HG03558 (cell line): ENCODE results near the gene CRACDL.

Experiments
- ATAC-seq: cut with Tn5 transposase; IDR thresholded peaks from one replicate; pipeline ENCODE4 v1.9.1; 2021; ENCODE audit warnings: moderate number of reproducible peaks; ENCODE audit not compliant: unreplicated experiment; ENCODE audit errors: extremely low read depth

The CRACDL gene

DNA sequence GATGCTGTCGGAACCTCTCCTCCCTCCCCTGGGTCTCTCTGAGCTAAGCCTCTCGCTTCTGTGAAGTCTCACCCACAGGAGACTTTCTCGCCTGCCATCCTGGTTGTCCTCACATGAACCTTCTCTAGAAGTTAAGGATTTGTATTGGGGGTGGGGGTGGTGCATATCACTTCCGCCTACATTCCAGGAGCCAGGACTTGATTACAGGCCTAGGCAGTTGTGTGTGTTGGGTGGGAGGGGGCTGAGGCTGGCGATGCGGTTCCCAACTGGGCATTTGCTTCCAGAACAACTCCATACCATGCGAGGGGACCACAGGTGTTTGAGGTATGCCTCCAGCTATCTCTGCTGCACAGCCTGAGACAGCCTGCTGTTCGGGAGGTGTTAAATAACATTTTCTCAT lies 148.3 kb downstream of the CRACDL start:
- ATAC-seq, result no peak

DNA sequence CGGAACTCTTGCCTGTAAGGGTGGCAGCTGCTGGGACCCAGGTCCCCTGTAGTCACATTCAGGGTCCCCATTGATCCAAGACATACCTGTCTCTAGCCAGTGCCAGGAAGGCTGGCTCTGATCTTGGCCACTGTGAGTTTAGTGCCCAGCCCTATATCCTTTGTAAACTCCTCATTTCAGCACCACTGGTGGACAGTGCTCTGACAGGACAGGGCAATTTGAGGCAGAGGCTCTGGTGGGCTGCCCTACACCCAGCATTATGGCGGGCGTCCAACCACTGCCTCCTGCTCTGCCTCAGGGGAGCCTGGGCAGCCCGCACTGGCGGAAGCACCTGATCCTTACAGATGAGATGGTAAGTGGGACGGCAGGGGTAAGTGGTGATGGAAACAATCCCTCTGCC lies 149.8 kb downstream of the CRACDL start:
- no peak for ATAC-seq

DNA sequence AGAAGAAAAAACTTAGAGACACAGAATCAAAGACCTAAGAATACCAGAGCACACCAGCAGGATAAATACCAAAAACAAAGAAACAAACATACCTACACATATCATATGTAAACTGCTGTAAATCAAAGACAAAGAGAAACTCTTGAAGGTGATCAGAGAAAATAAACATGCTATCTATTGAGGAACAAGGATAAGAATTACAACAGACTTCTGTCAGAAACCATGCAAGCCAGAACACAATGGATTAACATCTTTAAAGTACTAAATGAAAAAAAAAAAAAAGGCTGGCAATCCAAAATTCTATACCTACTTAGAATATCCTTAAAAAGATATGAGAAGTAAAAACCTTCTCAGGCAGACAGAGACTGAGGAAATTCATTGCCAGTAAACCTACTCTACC lies 153.5 kb downstream of the CRACDL start:
- ATAC-seq, result no peak

DNA sequence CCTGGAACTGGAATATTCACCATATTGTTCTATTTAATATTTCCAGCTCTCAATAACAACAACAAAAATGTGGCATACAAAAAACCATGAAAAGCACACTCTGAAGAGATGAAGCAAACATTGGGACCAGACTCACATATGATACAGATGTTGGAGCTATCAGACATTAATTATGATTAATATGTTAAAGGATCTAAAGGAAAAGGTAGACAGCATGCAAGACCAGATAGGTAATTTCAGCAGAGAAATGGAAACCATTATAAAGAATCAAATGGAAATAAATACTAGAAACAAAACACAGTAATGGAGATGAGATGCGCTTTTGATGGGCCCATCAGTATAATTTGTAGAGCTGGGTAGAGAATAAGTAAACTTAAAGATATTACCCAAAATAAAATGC lies 154.2 kb downstream of the CRACDL start:
- ATAC-seq, result no peak

DNA sequence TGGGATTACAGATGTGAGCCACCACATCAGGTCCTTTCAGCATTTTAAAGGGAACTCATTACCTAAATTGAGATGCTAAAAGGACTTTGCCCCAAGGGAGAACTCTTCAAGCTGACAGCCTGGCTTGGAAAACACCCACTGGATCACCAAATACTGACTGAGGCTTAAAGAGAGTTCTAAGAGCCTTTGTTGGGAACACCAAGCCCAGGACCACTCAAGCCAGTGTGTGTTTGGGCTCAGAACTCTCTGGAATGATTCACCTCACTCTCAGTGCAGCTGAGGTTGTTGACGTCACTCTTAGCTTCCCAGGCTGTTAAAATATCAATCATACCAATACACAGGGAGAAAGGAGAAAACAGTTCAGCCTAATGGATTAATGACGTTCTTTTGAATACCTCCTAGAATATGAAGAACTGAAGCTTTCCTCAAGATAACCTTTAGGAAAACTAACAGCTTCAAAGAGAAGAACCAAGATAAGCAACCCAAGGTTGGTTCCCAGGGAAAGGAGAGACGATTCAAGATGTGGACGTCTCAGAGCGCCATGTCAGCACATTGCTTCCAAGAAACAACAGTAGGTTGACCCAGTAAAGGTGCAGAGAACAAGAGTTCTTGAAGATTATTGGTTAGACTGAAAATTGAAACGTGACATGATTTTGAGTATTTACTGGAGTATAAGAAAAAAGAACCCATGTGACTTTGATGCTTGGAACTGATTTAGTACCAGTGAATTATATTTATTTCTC lies 157.1 kb downstream of the CRACDL start:
- ATAC-seq, result no peak

DNA sequence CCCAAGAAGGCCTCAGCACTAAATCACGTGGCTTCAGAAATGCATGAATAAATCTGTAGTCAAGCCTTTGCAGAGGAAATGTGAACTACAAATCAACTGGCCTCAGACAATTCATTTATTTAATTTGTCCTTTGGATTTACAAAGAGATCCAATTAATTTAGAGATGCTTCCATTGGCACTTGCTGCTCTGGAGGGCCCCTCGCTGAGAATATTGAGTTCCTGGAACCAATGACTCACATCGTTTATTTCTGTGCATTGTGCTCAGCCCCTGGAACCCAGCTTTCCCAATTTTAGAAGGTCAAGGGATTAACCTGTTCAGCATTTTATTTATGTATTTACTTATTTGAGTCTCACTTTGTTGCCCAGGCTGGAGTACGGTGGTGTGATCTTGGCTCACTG lies 157.9 kb downstream of the CRACDL start:
- ATAC-seq, result no peak

DNA sequence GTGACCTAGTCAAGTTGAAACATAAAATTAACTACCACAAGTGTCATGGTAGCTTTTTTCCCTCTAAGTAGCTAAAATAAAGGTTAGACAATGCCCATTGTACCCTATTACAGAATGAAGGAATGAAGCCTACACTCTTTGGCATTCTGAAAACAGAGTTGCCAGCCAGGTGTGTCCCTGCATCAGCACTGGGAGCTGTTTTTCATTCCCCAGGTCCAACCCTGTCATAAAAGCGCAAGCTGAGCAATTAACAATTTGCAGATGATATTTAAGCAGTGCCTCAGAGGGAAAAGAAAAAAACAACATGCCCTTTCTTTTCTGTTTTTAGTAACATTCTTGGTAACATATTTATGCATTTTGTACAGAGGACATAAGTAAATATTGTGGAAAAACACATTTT lies 158.3 kb downstream of the CRACDL start:
- ATAC-seq, result no peak

DNA sequence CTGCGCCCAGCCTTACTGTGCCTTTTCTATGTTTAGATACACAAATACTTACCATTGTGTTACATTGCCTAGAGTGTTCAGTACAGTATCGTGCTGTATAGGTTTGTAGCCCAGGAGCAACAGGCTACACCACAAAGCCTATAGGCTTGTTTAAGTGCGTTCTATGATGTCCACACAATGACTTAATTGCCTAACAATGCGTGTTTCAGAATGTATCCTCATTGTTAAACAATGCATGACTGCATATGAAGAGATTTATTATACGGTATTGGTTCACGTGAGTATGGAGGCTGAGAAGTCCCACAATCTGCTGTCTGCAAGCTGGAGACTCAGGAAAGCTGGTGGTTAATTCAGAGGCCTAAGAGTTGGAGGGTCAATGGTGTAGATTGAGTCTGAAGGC lies 158.9 kb downstream of the CRACDL start:
- no peak for ATAC-seq

DNA sequence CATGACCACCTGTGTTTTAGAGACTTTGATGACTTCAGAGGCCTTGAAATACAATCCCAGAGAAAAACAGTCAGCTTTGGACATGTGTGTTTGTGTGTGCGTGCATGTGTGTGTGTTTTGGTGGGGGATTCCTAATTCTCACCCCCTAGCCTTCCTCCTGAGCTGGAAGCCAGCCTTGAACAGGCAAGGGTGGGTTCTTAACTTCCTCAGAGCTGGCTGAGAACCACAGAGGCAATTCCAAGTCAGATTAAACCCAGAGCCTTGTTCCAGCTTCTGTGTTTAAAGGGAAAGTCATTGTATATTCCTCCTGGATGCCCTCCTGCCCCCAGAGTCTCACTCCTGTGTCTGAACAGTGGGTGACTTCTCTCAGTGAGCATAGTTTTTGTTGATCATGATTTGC lies 159.9 kb downstream of the CRACDL start:
- no peak for ATAC-seq

DNA sequence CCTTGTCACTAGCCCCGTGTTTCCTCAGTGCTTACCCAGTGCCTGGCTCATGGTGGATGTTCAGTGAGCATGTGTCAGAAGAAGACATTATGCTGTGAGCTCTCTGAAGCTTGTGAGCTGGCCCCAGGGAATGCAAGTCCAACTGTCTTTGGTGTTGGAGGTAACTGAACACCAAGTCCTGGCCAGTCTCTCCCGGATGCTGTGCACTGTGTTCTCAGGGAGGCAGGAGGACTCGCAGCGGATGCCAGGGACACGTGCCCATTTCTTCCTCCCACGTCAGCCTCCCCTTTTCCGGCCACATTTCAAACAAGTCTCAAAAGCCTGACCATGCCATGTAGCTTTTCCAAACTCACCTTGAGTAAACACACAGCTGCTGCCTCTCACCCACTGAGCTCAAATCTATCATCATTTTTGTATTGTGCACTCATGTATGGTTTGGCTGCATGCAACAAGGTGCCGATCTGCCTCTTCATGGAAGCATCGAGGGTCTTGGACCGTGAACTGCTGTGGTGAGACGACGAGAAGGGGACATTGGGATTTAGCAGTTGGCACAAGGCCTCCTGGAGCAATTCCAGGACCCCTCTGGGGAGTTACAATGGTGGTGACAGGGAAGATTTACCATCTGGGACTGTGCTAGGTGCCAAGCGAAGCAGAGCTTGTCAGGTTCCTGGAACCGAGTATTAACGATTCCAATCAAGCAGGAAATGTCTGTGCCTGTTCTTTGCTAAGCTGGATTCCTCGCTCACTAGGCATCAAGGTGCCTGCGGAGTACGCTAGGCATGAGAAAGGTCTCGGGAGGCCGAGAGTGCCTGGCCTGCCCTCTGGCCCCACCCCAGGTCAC lies 160.7 kb downstream of the CRACDL start:
- no peak for ATAC-seq

DNA sequence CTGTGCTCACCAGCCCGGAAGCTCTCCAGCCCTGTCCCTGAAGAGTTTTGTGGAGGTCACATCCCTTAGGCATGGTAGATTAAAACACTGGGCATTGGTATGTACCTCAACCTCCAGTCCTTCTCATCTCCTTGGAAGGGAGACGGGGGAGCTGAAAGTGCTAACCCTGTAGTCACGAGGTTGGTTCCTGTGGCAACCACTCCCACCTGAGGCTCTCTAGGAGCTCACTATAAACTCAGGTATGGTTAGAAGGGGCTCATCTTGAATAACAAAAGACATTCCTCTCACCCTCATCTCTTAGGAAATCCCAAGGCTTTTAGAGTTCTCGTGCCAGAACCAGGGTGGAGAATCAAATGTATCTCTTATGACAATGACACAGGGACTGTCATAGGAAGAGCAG lies 162.1 kb downstream of the CRACDL start:
- ATAC-seq, result no peak

DNA sequence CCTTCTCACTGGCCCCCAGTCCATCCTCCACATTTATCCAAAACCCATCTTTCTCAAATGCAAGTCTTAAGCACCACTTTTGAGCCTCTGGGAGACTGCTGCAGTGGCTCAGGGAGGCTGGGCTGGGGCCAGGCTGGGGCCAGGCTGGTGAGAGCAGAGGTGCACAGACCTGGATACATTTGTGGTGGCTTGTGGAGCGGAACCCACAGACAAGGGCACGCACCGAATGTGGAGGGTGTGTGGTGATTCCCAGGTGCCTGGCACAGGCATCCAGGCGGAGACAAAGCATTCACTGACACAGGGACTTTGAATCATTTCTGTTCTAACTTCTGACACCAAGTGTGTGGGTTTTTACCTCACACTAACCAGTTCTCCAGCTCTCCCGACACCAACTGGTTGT lies 162.9 kb downstream of the CRACDL start:
- no peak for ATAC-seq

DNA sequence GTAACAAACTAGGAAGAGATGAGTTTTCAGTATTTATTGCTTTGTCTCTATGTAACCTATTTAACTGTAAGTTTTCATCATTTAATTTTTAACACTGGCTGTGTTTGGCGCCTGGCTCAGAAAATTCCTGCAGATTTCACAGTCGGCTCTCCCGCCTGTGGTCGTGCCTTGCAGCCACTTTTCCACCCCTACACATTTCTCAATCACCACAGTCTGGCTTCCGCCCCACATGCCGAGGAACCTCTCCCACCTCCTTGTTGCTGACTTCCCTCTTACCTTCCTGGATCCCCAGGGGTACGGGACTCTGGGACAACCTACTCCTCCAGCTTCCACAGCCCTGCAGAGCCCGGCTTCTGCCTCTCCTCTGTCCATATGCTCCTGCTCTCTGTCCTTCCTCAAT lies 163.5 kb downstream of the CRACDL start:
- no peak for ATAC-seq

DNA sequence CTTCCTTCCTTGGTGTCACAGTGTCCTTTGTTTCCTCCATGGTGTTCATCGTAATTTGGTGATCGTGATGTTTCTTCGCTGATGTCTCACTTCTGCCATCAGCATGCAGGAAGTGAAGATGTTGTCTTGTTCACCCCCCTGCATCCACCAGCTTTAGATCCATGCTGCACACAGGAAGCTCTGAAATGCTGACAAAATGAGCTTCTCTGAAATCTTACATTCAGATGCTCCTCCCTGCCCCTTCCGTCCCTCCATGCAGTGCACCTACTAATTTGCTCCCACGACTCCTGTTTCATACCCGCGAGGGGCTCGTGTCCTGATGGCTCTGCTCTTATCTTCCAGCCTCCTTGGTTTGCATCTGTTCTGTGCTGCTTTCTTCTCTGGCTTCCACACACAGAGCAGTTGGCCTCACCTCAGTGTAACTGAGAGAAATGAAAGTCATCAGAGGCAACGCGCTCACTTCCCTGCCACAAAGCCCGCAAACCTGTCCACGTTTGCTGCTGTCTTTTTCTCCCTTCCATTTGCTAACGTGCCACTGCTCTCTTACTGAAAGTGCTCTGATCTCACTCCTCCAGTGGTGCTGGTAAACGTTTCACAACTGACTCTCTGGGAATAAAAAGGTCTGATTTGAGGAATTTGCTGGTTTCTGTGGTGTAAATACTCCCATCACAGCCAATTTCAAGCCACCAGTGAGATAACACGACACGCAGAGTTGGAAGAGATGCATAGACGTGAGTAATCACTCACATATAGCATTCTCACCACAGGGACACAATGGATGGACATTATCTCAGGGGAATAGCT lies 164.1 kb downstream of the CRACDL start:
- ATAC-seq, result no peak

DNA sequence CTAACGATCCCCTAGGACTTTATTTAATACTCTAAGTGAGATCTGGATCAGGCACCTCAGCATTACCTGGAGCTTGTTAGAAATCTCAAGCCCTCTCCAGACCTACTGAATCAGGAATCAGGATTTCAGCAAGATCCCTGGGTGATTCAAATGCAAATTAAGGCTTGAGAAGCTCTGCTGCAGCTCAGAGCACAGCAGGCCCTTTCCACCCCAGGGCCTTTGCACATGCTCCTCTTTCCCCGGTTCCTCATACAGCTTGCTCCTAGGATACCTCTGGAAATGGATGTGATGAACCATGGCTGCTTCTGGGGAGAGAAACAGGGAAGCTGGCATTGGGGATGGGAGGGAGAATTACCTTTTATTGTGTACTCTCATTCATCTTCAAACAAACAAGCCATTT lies 164.8 kb downstream of the CRACDL start:
- no peak for ATAC-seq

DNA sequence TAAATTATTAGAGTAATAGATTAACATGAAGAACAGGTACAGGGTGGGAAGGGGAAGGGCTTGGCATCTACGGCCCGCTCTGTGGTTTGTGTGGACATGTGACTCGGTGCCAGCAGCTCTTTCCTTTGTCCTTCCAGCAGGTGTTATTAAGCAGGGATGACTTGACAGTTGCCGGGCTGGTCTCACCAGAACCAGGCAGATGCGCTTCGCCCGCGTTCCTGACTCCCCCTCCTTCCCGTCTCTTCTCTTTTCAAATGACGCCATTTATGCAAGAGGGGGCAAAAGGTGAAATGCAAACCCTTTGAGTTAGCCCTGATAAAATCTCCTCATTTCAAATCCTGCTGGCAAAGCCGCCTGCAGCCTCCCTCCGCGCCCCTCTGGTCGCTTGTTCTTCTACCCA lies 166.2 kb downstream of the CRACDL start:
- ATAC-seq, result no peak

DNA sequence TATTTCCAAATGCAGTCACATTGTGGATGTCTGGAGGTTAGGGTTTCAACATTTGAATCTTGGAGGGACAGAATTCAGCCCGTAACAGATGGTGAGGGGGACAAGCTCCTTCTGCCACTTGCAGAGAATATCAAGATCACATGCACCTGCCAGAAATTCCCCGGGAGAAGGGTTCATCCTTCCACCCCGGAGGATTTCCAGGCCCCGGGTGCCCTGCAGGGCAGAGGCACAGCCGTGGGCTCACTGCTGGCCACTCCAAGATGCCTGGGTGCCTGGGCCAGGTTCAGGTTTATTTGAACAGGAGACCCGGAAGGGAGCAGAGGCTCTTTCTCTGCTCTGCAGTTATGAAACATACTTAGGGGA lies 166.9 kb downstream of the CRACDL start:
- no peak for ATAC-seq

DNA sequence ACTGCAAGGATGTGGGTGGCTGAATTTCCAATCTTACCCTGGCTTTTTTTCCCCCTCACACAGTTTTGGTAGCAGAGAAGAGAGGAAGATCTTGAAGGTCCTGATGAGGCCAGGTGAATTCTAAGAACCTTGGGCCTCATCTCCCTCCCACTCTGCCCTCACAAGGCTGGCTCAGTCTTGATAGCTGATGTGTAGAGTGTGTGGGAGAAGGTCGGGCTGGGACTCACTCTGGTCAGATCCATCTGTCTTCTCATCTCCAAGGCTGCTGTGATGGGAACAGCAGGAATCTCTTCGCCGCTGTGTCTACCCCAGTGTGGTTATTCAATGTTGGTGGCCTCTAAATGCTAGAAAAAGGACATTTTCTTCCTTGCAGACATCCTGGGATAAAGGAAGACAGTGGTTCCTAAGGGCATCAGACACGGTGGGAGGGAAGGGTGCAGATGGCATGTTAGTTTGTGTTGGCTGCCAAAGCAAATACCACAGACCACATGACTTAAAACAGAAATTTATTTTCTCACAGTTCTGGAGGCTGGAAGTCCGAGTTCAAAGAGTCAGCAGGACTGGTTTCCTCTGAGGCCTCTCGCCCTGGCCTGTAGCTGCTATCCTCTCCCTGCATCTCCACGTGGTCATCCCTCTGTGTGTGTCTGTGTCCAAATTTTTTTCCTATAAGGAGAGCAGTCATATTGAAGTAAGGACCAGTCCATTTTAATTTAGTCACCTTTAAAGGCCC lies 167.5 kb downstream of the CRACDL start:
- ATAC-seq, result no peak

DNA sequence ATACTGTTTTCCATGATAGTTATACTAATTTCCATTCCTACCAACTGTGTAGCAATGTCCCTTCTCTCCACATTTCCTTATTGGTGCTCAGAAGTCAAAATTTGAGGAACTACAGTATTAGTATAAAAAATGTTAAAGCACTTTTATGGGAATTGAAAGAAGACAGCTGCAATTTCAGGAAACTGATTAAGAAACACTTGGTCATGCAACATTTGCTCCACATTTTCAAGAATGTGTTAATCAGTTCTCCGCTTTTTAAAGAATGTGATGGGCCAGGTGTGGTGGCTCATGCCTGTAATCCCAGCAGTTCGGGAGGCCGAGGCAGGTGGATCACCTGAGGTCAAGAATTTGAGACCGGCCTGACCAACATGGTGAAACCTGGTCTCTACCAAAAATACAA lies 171.5 kb downstream of the CRACDL start:
- no peak for ATAC-seq

DNA sequence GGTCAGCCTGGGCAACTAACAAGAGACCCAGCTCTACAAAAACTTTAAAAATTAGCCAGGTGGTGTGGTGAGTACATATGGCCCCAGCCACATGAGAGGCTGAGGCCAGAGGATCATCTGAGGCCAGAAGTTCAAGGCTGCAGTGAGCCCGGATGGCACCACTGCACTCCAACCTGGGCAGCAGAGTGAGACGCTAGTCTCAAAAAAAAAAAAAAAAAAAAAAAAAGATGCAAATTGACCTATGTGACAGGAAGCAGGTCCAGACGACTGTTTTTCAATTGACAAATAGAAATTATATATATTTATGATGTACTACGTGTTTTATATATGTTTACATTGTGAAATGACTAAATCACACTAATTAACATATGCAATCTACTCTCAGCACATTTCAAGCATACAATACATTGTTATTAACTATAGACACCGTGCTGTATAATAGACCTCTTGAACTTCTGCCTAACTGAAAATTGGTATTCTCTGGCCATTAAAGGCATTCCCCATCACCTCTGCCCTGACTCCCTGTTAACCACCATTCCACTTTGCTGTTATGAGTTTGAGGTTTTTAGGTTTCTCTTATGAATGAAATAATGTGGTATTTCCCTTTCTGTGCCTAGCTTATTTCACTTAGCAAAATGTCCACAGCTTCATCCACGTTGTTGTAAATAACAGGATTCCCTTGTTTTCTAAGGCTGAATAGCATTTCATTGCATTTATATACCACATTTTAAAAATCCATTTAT lies 172.6 kb downstream of the CRACDL start:
- ATAC-seq, result no peak
